ENCODE measurements around the gene ATXN3L. TPM values are rescaled to one million over a fixed set of nuclear protein-coding genes. Genes with fewer than 3 reads are reported as not detected.

ATXN3L gene
- total and polyA plus RNA-seq, 2 donors (not counting 1 experiment from before 2014, with no cell fraction given), result not detected

- no peak overlapping the region for H3K4me2 ChIP-seq (ENCODE audit: extremely low read depth, insufficient read depth, low read length)
- no peak overlapping the region for H3K4me3 ChIP-seq (replicated peaks in 1 of 4; ENCODE audit: control extremely low read depth in 1 of 4, insufficient read depth in 1 of 4, low read depth in 3 of 4, low read length in 4 of 4)
- TF ChIP-seq, protein P1, sequence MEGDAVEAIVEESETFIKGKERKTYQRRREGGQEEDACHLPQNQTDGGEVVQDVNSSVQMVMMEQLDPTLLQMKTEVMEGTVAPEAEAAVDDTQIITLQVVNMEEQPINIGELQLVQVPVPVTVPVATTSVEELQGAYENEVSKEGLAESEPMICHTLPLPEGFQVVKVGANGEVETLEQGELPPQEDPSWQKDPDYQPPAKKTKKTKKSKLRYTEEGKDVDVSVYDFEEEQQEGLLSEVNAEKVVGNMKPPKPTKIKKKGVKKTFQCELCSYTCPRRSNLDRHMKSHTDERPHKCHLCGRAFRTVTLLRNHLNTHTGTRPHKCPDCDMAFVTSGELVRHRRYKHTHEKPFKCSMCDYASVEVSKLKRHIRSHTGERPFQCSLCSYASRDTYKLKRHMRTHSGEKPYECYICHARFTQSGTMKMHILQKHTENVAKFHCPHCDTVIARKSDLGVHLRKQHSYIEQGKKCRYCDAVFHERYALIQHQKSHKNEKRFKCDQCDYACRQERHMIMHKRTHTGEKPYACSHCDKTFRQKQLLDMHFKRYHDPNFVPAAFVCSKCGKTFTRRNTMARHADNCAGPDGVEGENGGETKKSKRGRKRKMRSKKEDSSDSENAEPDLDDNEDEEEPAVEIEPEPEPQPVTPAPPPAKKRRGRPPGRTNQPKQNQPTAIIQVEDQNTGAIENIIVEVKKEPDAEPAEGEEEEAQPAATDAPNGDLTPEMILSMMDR (conservative IDR thresholded peaks at IDR 0.05 in 1 of 2, IDR thresholded peaks at IDR 0.05 in 1 of 2; ENCODE audit: low read depth in 1 of 2, low read length in 2 of 2), result no peak
- no peak for TF ChIP-seq EZH2 (IDR thresholded peaks at IDR 0.05; ENCODE audit: low read length, missing control alignments)
- no peaks in the 10 kb centered on the region for H3K9me3 ChIP-seq (ENCODE audit: control insufficient read depth, insufficient read depth, low read depth, low read length)
- no peak overlapping the region for H2AFZ ChIP-seq (ENCODE audit: low read length)
- no peaks in the 10 kb centered on the region for H3K79me2 ChIP-seq (ENCODE audit: control insufficient read depth, insufficient read depth, low read length)
- no peaks in the 10 kb centered on the region for H3K27me3 ChIP-seq (ENCODE audit: control insufficient read depth, insufficient read depth, low read length)
- H3K9ac ChIP-seq (ENCODE audit: insufficient read depth, low read length), result no peak overlapping the region
- H3K27ac ChIP-seq (ENCODE audit: insufficient read depth, low read length), result no peak overlapping the region
- no peaks in the 10 kb centered on the region for H3K4me1 ChIP-seq (ENCODE audit: control insufficient read depth, extremely low read depth, insufficient read depth, low read length)
- peak in 1 of 2 donors; percentile 33 for DNase-seq (ENCODE audit: low read depth in 2 of 2)
- H4K20me1 ChIP-seq (ENCODE audit: control insufficient read depth, extremely low read depth, insufficient read depth, low read length), result no peaks in the 10 kb centered on the region
- no peaks in the 10 kb centered on the region for H3K36me3 ChIP-seq (ENCODE audit: control insufficient read depth, insufficient read depth, low read length)
These were observed 14.6 kb upstream of the ATXN3L start for GRCh38 chrX:13334491-13334890.

- H3K4me3 ChIP-seq (replicated peaks in 1 of 4; ENCODE audit: control extremely low read depth in 1 of 4, insufficient read depth in 1 of 4, low read depth in 3 of 4, low read length in 4 of 4), result no peak overlapping the region
- H3K9me3 ChIP-seq (ENCODE audit: control insufficient read depth, insufficient read depth, low read depth, low read length), result no peaks in the 10 kb centered on the region
- H3K4me1 ChIP-seq (ENCODE audit: control insufficient read depth, extremely low read depth, insufficient read depth, low read length), result no peaks in the 10 kb centered on the region
- no peaks in the 10 kb centered on the region for H3K36me3 ChIP-seq (ENCODE audit: control insufficient read depth, insufficient read depth, low read length)
- no peak overlapping the region for H2AFZ ChIP-seq (ENCODE audit: low read length)
- no peak for DNase-seq (ENCODE audit: low read depth in 2 of 2)
- H3K9ac ChIP-seq (ENCODE audit: insufficient read depth, low read length), result no peak overlapping the region
- H3K27me3 ChIP-seq (ENCODE audit: control insufficient read depth, insufficient read depth, low read length), result no peaks in the 10 kb centered on the region
- TF ChIP-seq EZH2 (IDR thresholded peaks at IDR 0.05; ENCODE audit: low read length, missing control alignments), result no peak
- TF ChIP-seq, protein P1 (conservative IDR thresholded peaks at IDR 0.05 in 1 of 2, IDR thresholded peaks at IDR 0.05 in 1 of 2; ENCODE audit: low read depth in 1 of 2, low read length in 2 of 2), result no peak
- no peak overlapping the region for H3K27ac ChIP-seq (ENCODE audit: insufficient read depth, low read length)
- H4K20me1 ChIP-seq (ENCODE audit: control insufficient read depth, extremely low read depth, insufficient read depth, low read length), result no peaks in the 10 kb centered on the region
- no peak overlapping the region for H3K4me2 ChIP-seq (ENCODE audit: extremely low read depth, insufficient read depth, low read length)
- H3K79me2 ChIP-seq (ENCODE audit: control insufficient read depth, insufficient read depth, low read length), result no peaks in the 10 kb centered on the region
These were observed 10.6 kb upstream of the ATXN3L start for GRCh38 chrX:13330446-13330845.

- Histone ChIP-seq H3K27ac (ENCODE audit: insufficient read depth, low read length) (no peak overlapping the region), H3K4me2 (ENCODE audit: extremely low read depth, insufficient read depth, low read length) (no peak overlapping the region), H3K9me3 (ENCODE audit: control insufficient read depth, insufficient read depth, low read depth, low read length) (no peaks in the 10 kb centered on the region), H3K4me3 (replicated peaks in 1 of 4; ENCODE audit: control extremely low read depth in 1 of 4, insufficient read depth in 1 of 4, low read depth in 3 of 4, low read length in 4 of 4) (no peak overlapping the region), H2AFZ (ENCODE audit: low read length) (no peak overlapping the region), H3K9ac (ENCODE audit: insufficient read depth, low read length) (no peak overlapping the region), H4K20me1 (ENCODE audit: control insufficient read depth, extremely low read depth, insufficient read depth, low read length) (no peaks in the 10 kb centered on the region), H3K27me3 (ENCODE audit: control insufficient read depth, insufficient read depth, low read length) (no peaks in the 10 kb centered on the region), H3K4me1 (ENCODE audit: control insufficient read depth, extremely low read depth, insufficient read depth, low read length) (no peaks in the 10 kb centered on the region), H3K79me2 (ENCODE audit: control insufficient read depth, insufficient read depth, low read length) (no peaks in the 10 kb centered on the region), H3K36me3 (ENCODE audit: control insufficient read depth, insufficient read depth, low read length) (no peaks in the 10 kb centered on the region)
- no peak for DNase-seq (ENCODE audit: low read depth in 2 of 2)
- TF ChIP-seq, protein P1 (conservative IDR thresholded peaks at IDR 0.05 in 1 of 2, IDR thresholded peaks at IDR 0.05 in 1 of 2; ENCODE audit: low read depth in 1 of 2, low read length in 2 of 2), result no peak
- no peak for TF ChIP-seq EZH2 (IDR thresholded peaks at IDR 0.05; ENCODE audit: low read length, missing control alignments)
These were observed 7.8 kb upstream of the ATXN3L start for GRCh38 chrX:13327666-13328065.

Measured in fibroblast of lung (primary cell).